ENCODE data around the gene RAP1GAP2. TPM values are rescaled to one million over a fixed set of nuclear protein-coding genes. Genes with fewer than 3 reads are reported as not detected.

Gene RAP1GAP2
- total RNA-seq, 2 experiments from 2014 or later, result 11.3 to 28.2 TPM

DNA sequence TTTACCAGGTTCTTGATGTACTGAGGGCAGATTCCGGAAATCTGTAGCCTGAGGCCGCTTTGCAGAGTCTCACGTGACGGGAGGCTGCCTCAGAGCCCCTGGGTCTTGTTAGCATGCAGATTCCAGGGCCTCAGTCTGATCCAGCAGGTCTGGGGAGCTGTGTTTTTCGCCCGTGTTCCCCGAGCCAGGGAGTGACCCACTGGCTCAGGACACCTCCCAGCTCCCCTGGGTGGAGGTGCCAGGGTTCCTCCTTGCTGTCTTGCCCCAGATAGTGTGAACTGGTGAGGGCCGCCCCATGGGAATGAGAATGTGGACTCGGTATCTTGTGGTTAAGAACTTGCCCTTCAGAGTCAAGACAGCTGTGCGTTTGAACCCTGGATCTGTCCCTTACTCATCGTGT lies 168.6 kb downstream of the RAP1GAP2 start:
- intact Hi-C loops (cut with micrococcal nuclease; ENCODE audit: unreplicated experiment), result no loop called here
- Histone ChIP-seq H2AFZ (ENCODE audit: low read length) (no peak overlapping the region), H3K4me2 (ENCODE audit: low read length) (no peak overlapping the region), H3K9me3 (ENCODE audit: low read length) (no peaks in the 10 kb centered on the region), H3K27ac (ENCODE audit: low read depth, low read length, poor library complexity, severe bottlenecking) (no peak overlapping the region), H3K79me2 (ENCODE audit: insufficient read depth, low read depth, low read length) (no peaks in the 10 kb centered on the region), H3K4me3 (ENCODE audit: low read depth, low read length, poor library complexity, severe bottlenecking) (no peak overlapping the region), H4K20me1 (ENCODE audit: insufficient read depth, low read length) (no peaks in the 10 kb centered on the region), H3K9me2 (ENCODE audit: insufficient read depth, low read length) (no peaks in the 10 kb centered on the region), H3K36me3 (ENCODE audit: insufficient read depth, low read length) (peaks cover 6% of the 10 kb centered on the region), H3K4me1 (ENCODE audit: insufficient read depth, low read length, poor library complexity, severe bottlenecking) (no peaks in the 10 kb centered on the region)
- TF ChIP-seq, protein P1, sequence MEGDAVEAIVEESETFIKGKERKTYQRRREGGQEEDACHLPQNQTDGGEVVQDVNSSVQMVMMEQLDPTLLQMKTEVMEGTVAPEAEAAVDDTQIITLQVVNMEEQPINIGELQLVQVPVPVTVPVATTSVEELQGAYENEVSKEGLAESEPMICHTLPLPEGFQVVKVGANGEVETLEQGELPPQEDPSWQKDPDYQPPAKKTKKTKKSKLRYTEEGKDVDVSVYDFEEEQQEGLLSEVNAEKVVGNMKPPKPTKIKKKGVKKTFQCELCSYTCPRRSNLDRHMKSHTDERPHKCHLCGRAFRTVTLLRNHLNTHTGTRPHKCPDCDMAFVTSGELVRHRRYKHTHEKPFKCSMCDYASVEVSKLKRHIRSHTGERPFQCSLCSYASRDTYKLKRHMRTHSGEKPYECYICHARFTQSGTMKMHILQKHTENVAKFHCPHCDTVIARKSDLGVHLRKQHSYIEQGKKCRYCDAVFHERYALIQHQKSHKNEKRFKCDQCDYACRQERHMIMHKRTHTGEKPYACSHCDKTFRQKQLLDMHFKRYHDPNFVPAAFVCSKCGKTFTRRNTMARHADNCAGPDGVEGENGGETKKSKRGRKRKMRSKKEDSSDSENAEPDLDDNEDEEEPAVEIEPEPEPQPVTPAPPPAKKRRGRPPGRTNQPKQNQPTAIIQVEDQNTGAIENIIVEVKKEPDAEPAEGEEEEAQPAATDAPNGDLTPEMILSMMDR (conservative IDR thresholded peaks at IDR 0.05; ENCODE audit: low read length), result no peak
- no peak for TF ChIP-seq EZH2phosphoT487 (IDR thresholded peaks at IDR 0.05; ENCODE audit: borderline replicate concordance, low read depth, low read length)
- CTCF ChIA-PET (ENCODE audit: unreplicated experiment), result interaction anchor here (0.6 kb wide), 1 partner anchor 75 kb away, joined by 3 read pairs; no protein-coding TSS in a partner anchor
- POLR2A ChIA-PET, result no interaction called here
- no TSS peak for BruUV-seq (replicated peaks)
- no peak for DNase-seq (ENCODE audit: low spot score)

DNA sequence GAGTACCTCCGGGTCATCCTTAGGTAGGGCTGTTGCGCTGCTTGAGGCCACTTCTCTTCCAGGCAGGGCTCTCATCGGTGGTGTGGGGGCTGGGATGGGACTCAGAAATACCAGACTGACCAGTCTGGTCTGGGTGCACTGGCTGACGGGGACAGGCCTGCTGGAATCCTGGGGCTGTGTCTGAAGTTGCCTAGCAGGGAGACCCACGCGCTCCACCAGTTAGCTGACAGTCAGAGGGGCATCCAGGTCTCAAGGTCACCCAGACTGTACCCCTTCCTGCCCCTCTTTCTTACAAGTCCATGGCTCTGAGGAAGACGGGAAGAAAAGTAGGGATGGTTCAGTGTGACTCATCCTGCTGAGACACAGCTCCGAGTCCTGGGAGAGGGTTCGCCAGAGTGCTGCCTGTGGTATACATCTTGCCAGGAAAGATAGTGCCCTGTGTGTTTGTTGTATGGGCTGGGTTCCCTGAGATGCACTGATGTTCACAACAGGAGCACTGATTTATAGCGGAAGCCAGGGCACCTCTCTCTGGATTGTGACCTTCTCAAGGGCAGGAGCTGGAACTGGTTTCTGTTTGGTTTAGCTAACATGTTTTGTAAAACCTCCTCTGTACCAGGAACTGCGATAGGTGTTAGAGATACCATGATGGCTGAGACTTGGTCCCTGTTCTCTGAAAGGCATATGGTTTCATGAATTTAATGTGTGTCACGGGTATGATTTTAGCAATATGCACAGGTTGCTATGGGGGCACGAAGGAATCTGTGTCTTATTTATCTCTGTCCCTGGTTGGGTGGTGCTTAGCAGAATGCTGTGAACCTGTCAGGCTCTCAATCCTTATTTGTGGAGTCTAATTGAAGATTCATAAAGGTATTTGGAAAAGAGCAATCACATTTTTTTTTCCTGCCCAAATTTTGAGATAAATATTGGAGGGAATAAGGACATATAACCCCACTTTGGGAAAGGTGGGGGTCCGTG lies 169.7 kb downstream of the RAP1GAP2 start:
- H2AFZ ChIP-seq (ENCODE audit: low read length), result no peak overlapping the region
- BruUV-seq (replicated peaks), result no TSS peak
- no peak overlapping the region for H3K4me3 ChIP-seq (ENCODE audit: low read depth, low read length, poor library complexity, severe bottlenecking)
- ChIA-PET POLR2A (interaction anchor here (0.6 kb wide), 1 partner anchor 33 kb away, joined by 4 read pairs; no protein-coding TSS in a partner anchor), CTCF (ENCODE audit: unreplicated experiment) (no interaction called here)
- no peaks in the 10 kb centered on the region for H3K4me1 ChIP-seq (ENCODE audit: insufficient read depth, low read length, poor library complexity, severe bottlenecking)
- no peaks in the 10 kb centered on the region for H4K20me1 ChIP-seq (ENCODE audit: insufficient read depth, low read length)
- H3K9me3 ChIP-seq (ENCODE audit: low read length), result no peaks in the 10 kb centered on the region
- H3K79me2 ChIP-seq (ENCODE audit: insufficient read depth, low read depth, low read length), result no peaks in the 10 kb centered on the region
- TF ChIP-seq, protein P1 (conservative IDR thresholded peaks at IDR 0.05; ENCODE audit: low read length), result no peak
- no peak for TF ChIP-seq EZH2phosphoT487 (IDR thresholded peaks at IDR 0.05; ENCODE audit: borderline replicate concordance, low read depth, low read length)
- no peaks in the 10 kb centered on the region for H3K9me2 ChIP-seq (ENCODE audit: insufficient read depth, low read length)
- peaks cover 6% of the 10 kb centered on the region for H3K36me3 ChIP-seq (ENCODE audit: insufficient read depth, low read length)
- no peak overlapping the region for H3K27ac ChIP-seq (ENCODE audit: low read depth, low read length, poor library complexity, severe bottlenecking)
- DNase-seq (ENCODE audit: low spot score), result no peak
- intact Hi-C loops (cut with micrococcal nuclease; ENCODE audit: unreplicated experiment), result no loop called here
- no peak overlapping the region for H3K4me2 ChIP-seq (ENCODE audit: low read length)

DNA sequence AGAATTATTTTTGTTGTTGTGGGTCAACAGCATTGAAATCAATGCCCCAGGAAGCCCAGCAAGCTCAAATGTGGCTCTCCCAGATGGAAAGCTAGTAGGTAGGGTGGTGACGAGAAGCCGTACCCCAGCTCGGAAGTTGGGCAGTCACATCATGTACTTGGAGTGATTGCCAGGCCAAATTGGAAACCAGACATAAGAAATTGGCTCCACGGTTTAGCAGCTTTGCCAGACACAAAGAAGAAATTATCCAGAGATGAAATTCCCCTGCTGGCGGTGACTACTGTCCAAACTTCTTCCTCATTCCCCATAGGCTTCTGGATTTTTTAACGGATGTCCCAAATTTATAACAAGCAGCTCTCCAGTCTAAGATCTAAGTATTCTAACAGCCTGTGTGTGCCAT lies 171.3 kb downstream of the RAP1GAP2 start:
- POLR2A ChIA-PET, result no interaction called here
- H4K20me1 ChIP-seq (ENCODE audit: insufficient read depth, low read length), result no peaks in the 10 kb centered on the region

More for the DNA sequence above, 171.3 kb downstream of the RAP1GAP2 start:
- Histone ChIP-seq H3K27ac (ENCODE audit: low read depth, low read length, poor library complexity, severe bottlenecking) (no peak overlapping the region), H2AFZ (ENCODE audit: low read length) (no peak overlapping the region), H3K4me2 (ENCODE audit: low read length) (no peak overlapping the region), H3K79me2 (ENCODE audit: insufficient read depth, low read depth, low read length) (no peaks in the 10 kb centered on the region), H3K4me3 (ENCODE audit: low read depth, low read length, poor library complexity, severe bottlenecking) (no peak overlapping the region), H3K4me1 (ENCODE audit: insufficient read depth, low read length, poor library complexity, severe bottlenecking) (no peaks in the 10 kb centered on the region), H3K36me3 (ENCODE audit: insufficient read depth, low read length) (peaks cover 6% of the 10 kb centered on the region), H3K9me2 (ENCODE audit: insufficient read depth, low read length) (no peaks in the 10 kb centered on the region), H3K9me3 (ENCODE audit: low read length) (no peaks in the 10 kb centered on the region)
- no TSS peak for BruUV-seq (replicated peaks)
- TF ChIP-seq, protein P1 (conservative IDR thresholded peaks at IDR 0.05; ENCODE audit: low read length), result no peak
- no peak for TF ChIP-seq EZH2phosphoT487 (IDR thresholded peaks at IDR 0.05; ENCODE audit: borderline replicate concordance, low read depth, low read length)
- DNase-seq (ENCODE audit: low spot score), result no peak
- intact Hi-C loops (cut with micrococcal nuclease; ENCODE audit: unreplicated experiment), result no loop called here
- CTCF ChIA-PET (ENCODE audit: unreplicated experiment), result no interaction called here
